ENCODE data around the gene TRAPPC13.
"Not testable (repeated sequence)": the region's sequence is repeated elsewhere in the genome, so short reads cannot be mapped to it uniquely, and the experiment has no call there.

Gene TRAPPC13

GRCh38 chr5:65672796-65673195 lies 48.0 kb downstream of the TRAPPC13 start:
- DNase-seq (ENCODE audit: low read depth): no peak
- TF ChIP-seq, protein P1, sequence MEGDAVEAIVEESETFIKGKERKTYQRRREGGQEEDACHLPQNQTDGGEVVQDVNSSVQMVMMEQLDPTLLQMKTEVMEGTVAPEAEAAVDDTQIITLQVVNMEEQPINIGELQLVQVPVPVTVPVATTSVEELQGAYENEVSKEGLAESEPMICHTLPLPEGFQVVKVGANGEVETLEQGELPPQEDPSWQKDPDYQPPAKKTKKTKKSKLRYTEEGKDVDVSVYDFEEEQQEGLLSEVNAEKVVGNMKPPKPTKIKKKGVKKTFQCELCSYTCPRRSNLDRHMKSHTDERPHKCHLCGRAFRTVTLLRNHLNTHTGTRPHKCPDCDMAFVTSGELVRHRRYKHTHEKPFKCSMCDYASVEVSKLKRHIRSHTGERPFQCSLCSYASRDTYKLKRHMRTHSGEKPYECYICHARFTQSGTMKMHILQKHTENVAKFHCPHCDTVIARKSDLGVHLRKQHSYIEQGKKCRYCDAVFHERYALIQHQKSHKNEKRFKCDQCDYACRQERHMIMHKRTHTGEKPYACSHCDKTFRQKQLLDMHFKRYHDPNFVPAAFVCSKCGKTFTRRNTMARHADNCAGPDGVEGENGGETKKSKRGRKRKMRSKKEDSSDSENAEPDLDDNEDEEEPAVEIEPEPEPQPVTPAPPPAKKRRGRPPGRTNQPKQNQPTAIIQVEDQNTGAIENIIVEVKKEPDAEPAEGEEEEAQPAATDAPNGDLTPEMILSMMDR (IDR thresholded peaks at IDR 0.05; ENCODE audit: insufficient read depth, low read depth, low read length, missing control alignments): no peak
- H3K4me3 ChIP-seq (ENCODE audit: low read depth, low read length): no peak overlapping the region

GRCh38 chr5:65674749-65675148 lies 49.9 kb downstream of the TRAPPC13 start:
- TF ChIP-seq, protein P1 (IDR thresholded peaks at IDR 0.05; ENCODE audit: insufficient read depth, low read depth, low read length, missing control alignments): no peak
- no peak overlapping the region for H3K4me3 ChIP-seq (ENCODE audit: low read depth, low read length)
- no peak for DNase-seq (ENCODE audit: low read depth)

DNA sequence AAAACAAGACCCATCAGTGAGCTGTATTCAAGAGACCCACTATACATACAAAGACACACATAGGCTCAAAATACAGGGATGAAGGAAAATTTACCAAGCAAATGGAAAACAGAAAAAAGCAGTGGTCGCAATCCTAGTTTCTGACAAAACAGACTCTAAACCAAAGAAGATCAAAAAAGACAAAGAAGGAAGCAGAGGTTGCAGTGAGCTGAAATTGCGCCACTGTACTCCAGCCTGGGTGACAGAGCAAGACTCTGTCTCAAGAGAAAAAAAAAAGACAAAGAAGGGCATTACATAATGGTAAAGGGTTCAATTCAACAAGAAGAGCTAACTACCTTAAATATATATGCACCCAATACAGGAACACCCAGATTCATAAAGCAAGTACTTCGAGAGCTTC lies 51.2 kb downstream of the TRAPPC13 start:
- H3K4me3 ChIP-seq (ENCODE audit: low read depth, low read length); DNase-seq (ENCODE audit: low read depth): not testable (repeated sequence)

- TF ChIP-seq, protein P1 (IDR thresholded peaks at IDR 0.05; ENCODE audit: insufficient read depth, low read depth, low read length, missing control alignments): no peak
- DNase-seq (ENCODE audit: low read depth): no peak
- H3K4me3 ChIP-seq (ENCODE audit: low read depth, low read length): no peak overlapping the region
Measured at GRCh38 chr5:65682148-65682547, 57.3 kb downstream of the TRAPPC13 start.

- H3K4me3 ChIP-seq (ENCODE audit: low read depth, low read length): no peak overlapping the region
- no peak for DNase-seq (ENCODE audit: low read depth)
- TF ChIP-seq, protein P1 (IDR thresholded peaks at IDR 0.05; ENCODE audit: insufficient read depth, low read depth, low read length, missing control alignments): no peak
Measured at GRCh38 chr5:65693121-65693520, 68.3 kb downstream of the TRAPPC13 start.

- no peak for DNase-seq (ENCODE audit: low read depth)
- no peak overlapping the region for H3K4me3 ChIP-seq (ENCODE audit: low read depth, low read length)
- TF ChIP-seq, protein P1 (IDR thresholded peaks at IDR 0.05; ENCODE audit: insufficient read depth, low read depth, low read length, missing control alignments): no peak
Measured at GRCh38 chr5:65695162-65695755, 70.4 kb downstream of the TRAPPC13 start.

GRCh38 chr5:65695896-65696295 lies 71.1 kb downstream of the TRAPPC13 start:
- H3K4me3 ChIP-seq (ENCODE audit: low read depth, low read length): no peak overlapping the region
- TF ChIP-seq, protein P1 (IDR thresholded peaks at IDR 0.05; ENCODE audit: insufficient read depth, low read depth, low read length, missing control alignments): no peak
- DNase-seq (ENCODE audit: low read depth): no peak
